GM12801 (cell line): ENCODE results near the gene IQUB.

ENCODE experiments used
- TF ChIP-seq, protein P1 (sequence below): IDR thresholded peaks from one replicate; pipeline ENCODE4 v1.5.1; 2011; ENCODE audit warnings: control low read depth; ENCODE audit not compliant: insufficient read length; ENCODE audit errors: extremely low read depth

The IQUB gene

DNA sequence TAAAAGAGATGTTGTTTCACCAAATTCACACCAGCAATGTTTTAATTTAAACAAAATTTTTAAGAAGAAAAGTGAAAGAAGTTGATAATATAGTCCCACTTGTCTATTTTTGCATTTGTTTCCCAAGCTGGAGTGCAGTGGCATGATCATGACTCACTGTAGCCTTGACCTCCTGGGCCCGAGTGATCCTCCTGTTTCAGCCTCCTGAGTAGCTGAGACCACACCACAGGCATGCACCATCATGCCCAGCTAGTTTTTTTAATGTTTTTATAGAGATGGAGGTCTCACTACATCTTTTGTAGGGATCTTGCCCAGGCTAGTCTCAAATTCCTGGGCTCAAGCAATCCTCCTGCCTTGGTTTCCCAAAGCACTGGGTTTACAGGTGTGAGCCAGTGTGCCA is 37.3 kb upstream of the IQUB start:
- TF ChIP-seq, protein P1, sequence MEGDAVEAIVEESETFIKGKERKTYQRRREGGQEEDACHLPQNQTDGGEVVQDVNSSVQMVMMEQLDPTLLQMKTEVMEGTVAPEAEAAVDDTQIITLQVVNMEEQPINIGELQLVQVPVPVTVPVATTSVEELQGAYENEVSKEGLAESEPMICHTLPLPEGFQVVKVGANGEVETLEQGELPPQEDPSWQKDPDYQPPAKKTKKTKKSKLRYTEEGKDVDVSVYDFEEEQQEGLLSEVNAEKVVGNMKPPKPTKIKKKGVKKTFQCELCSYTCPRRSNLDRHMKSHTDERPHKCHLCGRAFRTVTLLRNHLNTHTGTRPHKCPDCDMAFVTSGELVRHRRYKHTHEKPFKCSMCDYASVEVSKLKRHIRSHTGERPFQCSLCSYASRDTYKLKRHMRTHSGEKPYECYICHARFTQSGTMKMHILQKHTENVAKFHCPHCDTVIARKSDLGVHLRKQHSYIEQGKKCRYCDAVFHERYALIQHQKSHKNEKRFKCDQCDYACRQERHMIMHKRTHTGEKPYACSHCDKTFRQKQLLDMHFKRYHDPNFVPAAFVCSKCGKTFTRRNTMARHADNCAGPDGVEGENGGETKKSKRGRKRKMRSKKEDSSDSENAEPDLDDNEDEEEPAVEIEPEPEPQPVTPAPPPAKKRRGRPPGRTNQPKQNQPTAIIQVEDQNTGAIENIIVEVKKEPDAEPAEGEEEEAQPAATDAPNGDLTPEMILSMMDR: no peak

- TF ChIP-seq, protein P1: no peak
Observed at GRCh38 chr7:123571187-123571586, 36.8 kb upstream of the IQUB start.

- TF ChIP-seq, protein P1: no peak
Observed at GRCh38 chr7:123570390-123571182, 36.2 kb upstream of the IQUB start.

DNA sequence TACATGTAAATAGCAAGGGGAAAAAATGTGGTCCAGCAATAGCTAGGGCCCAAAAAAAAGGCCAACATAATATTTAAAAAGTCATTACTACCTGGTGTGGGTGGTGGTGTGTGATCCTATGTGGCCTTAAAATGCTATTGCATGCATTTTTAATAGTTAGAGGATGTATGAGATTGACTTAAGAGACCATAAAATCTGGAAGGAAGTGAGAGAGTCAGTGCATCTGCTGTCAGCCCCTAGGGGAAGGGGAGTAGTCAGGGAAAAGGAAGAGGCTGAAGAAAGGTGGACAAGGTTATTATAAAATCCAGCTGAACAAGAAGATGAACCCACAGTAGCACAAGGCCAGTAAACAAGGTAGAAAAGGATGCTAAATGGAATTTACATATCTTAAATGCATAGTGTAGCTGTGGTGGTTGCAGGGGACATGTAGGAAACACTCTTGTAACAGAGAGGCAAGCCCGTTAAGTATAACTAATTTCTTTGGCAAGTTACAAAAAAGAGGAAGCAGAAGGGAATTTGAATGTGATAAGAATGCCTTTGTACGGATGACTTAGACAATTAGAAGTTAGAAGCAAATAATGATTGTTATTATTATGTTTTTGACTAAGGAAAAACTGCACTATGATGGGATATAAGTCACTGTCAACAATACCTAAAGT is 35.1 kb upstream of the IQUB start:
- TF ChIP-seq, protein P1: no peak

- TF ChIP-seq, protein P1: no peak
Observed at GRCh38 chr7:123562121-123562520, 27.7 kb upstream of the IQUB start.

DNA sequence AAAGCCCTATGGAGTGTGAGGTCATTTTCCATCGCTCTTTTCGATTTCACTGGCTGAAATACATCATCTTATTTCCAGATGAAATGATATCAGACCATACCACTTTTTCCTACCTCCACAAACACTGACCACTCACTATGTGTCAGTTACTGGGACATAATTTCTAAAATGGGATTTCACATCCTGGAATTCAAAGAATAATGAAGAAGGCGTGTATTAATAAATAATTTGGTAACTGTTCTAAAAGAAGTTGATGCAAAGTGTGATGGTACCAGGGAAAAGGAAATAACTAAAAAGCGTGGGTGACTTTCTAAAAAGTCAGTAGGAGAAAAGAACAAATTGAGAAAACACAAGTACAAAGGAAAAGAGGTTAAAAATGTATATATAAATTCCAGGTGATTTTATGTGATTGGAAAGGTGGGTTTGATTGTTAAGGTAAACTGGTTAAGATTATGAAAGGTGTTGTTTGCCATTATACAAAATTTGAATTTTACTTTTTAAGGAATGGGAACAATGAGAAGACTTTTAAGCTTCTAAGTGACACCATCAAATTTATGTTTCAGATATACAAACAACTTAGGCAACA is 24.0 kb upstream of the IQUB start:
- TF ChIP-seq, protein P1: no peak
